Endothelial cell of umbilical vein (primary cell): ENCODE measurements around the gene ADAM8. TPM values are rescaled to one million over a fixed set of nuclear protein-coding genes. Genes with fewer than 3 reads are reported as not detected.

ENCODE experiments used
- BruUV-seq: library from RNA; stranded (reverse); fragments of 400-500 nt; replicated peaks from 2 replicates; lab custom pipeline; 2021; lab: Mats Ljungman, UMichigan
- CTCF ChIA-PET: fragments of 300-600, 350-600 bp; sonication (Branson Sonifier 250); formaldehyde crosslinking; loops from one replicate; lab custom pipeline; 2021; ENCODE audit warnings: antibody characterized with exemption, inconsistent platforms; lab: Charles Lee
- POLR2A ChIA-PET: fragments of 300-600, 350-600 bp; sonication (Branson Sonifier 250); formaldehyde crosslinking; loops from one replicate; lab custom pipeline; 2021; ENCODE audit warnings: antibody characterized with exemption, inconsistent platforms; lab: Charles Lee
- DNase-seq: peaks from one replicate; pipeline ENCODE4 v3.0.0-alpha.2; 2011; ENCODE audit warnings: low read depth, low spot score
- FAIRE-seq: peaks from 2 replicates; lab custom pipeline; 2011; peaks lifted over from hg19 to GRCh38; lab: Jason Lieb, UNC
- H2AFZ ChIP-seq: 2 replicates; pipeline ENCODE4 v1.6.0; 2012; ENCODE audit warnings: low read depth, low read length, control low read depth, inconsistent platforms
- H3K27ac ChIP-seq: 2 replicates; pipeline ENCODE4 v1.5.1; 2011; ENCODE audit warnings: low read depth, mild to moderate bottlenecking, control low read depth, low read length, moderate library complexity; ENCODE audit not compliant: insufficient read depth
- H3K27me3 ChIP-seq, 2 experiments: 2 replicates each; pipeline versions ENCODE4 v1.6.0 to v1.6.1; 2011; ENCODE audit warnings: low read length in 2 of 2, mixed read lengths in 1 of 2; ENCODE audit not compliant: control insufficient read depth in 2 of 2, insufficient read depth in 2 of 2
- H3K36me3 ChIP-seq, 2 experiments: 2 replicates in 1 of 2; 3 replicates in 1 of 2; pipeline ENCODE4 v1.5.1; 2011; ENCODE audit warnings: low read length in 2 of 2, mild to moderate bottlenecking in 1 of 2, moderate library complexity in 1 of 2; ENCODE audit not compliant: control insufficient read depth in 2 of 2, insufficient read depth in 2 of 2; ENCODE audit errors: extremely low read depth in 1 of 2
- H3K4me1 ChIP-seq: 3 replicates; pipeline ENCODE4 v1.5.1; 2011; ENCODE audit warnings: mild to moderate bottlenecking, low read length; ENCODE audit not compliant: control insufficient read depth, insufficient read depth; ENCODE audit errors: extremely low read depth
- H3K4me2 ChIP-seq: 2 replicates; pipeline ENCODE4 v1.6.1; 2011; ENCODE audit warnings: low read length, control low read depth, mixed read lengths; ENCODE audit not compliant: insufficient read depth
- H3K4me3 ChIP-seq, 3 experiments: fragments of 200-600 bp in 1 of 3; sonication (generic), shearing (Covaris generic) in 1 of 3; replicated peaks in 1 of 3; 2 replicates each; pipeline ENCODE4 v1.5.1; 2011 to 2016; ENCODE audit warnings: control low read depth in 3 of 3, low read length in 3 of 3, mild to moderate bottlenecking in 2 of 3, inconsistent platforms in 1 of 3, low read depth in 1 of 3, moderate library complexity in 1 of 3; ENCODE audit not compliant: insufficient read depth in 1 of 3
- H3K79me2 ChIP-seq: 2 replicates; pipeline ENCODE4 v1.6.0; 2012; ENCODE audit warnings: low read length, inconsistent platforms; ENCODE audit not compliant: control insufficient read depth, insufficient read depth
- H3K9ac ChIP-seq: replicated peaks from 2 replicates; pipeline ENCODE3; 2011; ENCODE audit warnings: low read length, control low read depth; ENCODE audit not compliant: insufficient read depth; ENCODE audit errors: extremely low read depth
- H3K9me1 ChIP-seq: replicated peaks from 3 replicates; pipeline ENCODE4 v1.6.0; 2011; ENCODE audit warnings: mild to moderate bottlenecking, low read length; ENCODE audit not compliant: control insufficient read depth, insufficient read depth; ENCODE audit errors: extremely low read depth
- H3K9me3 ChIP-seq: replicated peaks from 2 replicates; pipeline ENCODE4 v1.5.1; 2012; ENCODE audit warnings: low read length, inconsistent platforms; ENCODE audit not compliant: control insufficient read depth, insufficient read depth
- H4K20me1 ChIP-seq: replicated peaks from 2 replicates; pipeline ENCODE3; 2011; ENCODE audit warnings: mild to moderate bottlenecking, low read length; ENCODE audit not compliant: control insufficient read depth, insufficient read depth; ENCODE audit errors: extremely low read depth
- EZH2 ChIP-seq: IDR thresholded peaks from 2 replicates; pipeline ENCODE4 v1.6.1; 2012; ENCODE audit warnings: borderline replicate concordance, low read depth, mild to moderate bottlenecking, moderate library complexity, low read length, inconsistent platforms; ENCODE audit not compliant: severe bottlenecking
- GATA2 ChIP-seq: IDR thresholded peaks from 2 replicates; pipeline ENCODE4 v1.7.0; 2011; ENCODE audit warnings: low read depth, mild to moderate bottlenecking, moderate library complexity, mixed read lengths, low read length; ENCODE audit not compliant: insufficient read length, insufficient read depth
- MYC ChIP-seq: IDR thresholded peaks from one replicate; pipeline ENCODE4 v1.6.1; 2011; ENCODE audit warnings: mild to moderate bottlenecking, low read depth, low read length
- POLR2A ChIP-seq: IDR thresholded peaks from 2 replicates; pipeline ENCODE4 v1.6.1; 2012; ENCODE audit warnings: low read depth, mild to moderate bottlenecking, control low read depth, low read length
- POLR2AphosphoS5 ChIP-seq: IDR thresholded peaks from 2 replicates; pipeline ENCODE4 v1.6.1; 2012; ENCODE audit warnings: low read depth, mild to moderate bottlenecking, control low read depth, low read length, moderate library complexity; ENCODE audit not compliant: insufficient read depth
- dilution Hi-C: fragments of 300-500 bp; cut with MboI; formaldehyde crosslinking; loops from one replicate; pipeline ENCODE4 v1.15.0; 2019; ENCODE audit warnings: low sequenced_read_pairs; ENCODE audit not compliant: extremely low pct_ligation_motif_present
- intact Hi-C: fragments of 100-400 bp; cut with micrococcal nuclease; formaldehyde crosslinking; loops from one replicate; pipeline ENCODE4 v1.10.0; 2022
- polyA plus RNA-seq, 4 experiments: library from polyadenylated mRNA; depleted of rRNA in 3 of 4; stranded (reverse) in 3 of 4; unstranded in 1 of 4; fragments of >200 nt; gene quantifications; 2 replicates each; pipeline versions ENCODE4 v1.2.1 to v1.2.3, GENCODE V29; 2011 to 2012; ENCODE audit warnings: missing spikeins in 1 of 4
- total RNA-seq: library from RNA; stranded (reverse); gene quantifications from 2 replicates; pipeline ENCODE4 v1.2.3, GENCODE V29; 2021
- TF ChIP-seq, protein P1 (sequence below), 2 donors: IDR thresholded peaks; 1 replicate in 1 of 2; 2 replicates in 1 of 2; pipeline ENCODE4 v1.5.1; 2011; ENCODE audit warnings: low read length in 2 of 2, mild to moderate bottlenecking in 2 of 2, moderate library complexity in 2 of 2, control low read depth in 1 of 2, inconsistent platforms in 1 of 2, low read depth in 1 of 2; ENCODE audit not compliant: insufficient read depth in 1 of 2; ENCODE audit errors: extremely low read depth in 1 of 2
- TF ChIP-seq, protein P2 (sequence below): IDR thresholded peaks from 2 replicates; pipeline ENCODE4 v1.6.1; 2011; ENCODE audit not compliant: insufficient read depth, insufficient read length

Gene ADAM8
- total and polyA plus RNA-seq, 2 donors (not counting 3 experiments of a cell fraction or from before 2014, with no cell fraction given): 0.51 to 0.55 TPM

GRCh38 chr10:133258066-133258817 is 18.4 kb downstream of the ADAM8 start:
- intact Hi-C loops: no loop called here

GRCh38 chr10:133257489-133258065 is 19.1 kb downstream of the ADAM8 start:
- Histone ChIP-seq H3K4me1 (peaks cover 26% of the 10 kb centered on the region), H2AFZ (peak overlapping the region; percentile 69), H3K79me2 (no peaks in the 10 kb centered on the region), H4K20me1 (no peaks in the 10 kb centered on the region), H3K4me2 (no peak overlapping the region), H3K4me3 (no peak overlapping the region), H3K27ac (no peak overlapping the region), H3K27me3 (no peaks in the 10 kb centered on the region), H3K9me1 (no peaks in the 10 kb centered on the region), H3K9me3 (no peaks in the 10 kb centered on the region), H3K9ac (no peak overlapping the region), H3K36me3 (no peaks in the 10 kb centered on the region)
- TF ChIP-seq, protein P1, sequence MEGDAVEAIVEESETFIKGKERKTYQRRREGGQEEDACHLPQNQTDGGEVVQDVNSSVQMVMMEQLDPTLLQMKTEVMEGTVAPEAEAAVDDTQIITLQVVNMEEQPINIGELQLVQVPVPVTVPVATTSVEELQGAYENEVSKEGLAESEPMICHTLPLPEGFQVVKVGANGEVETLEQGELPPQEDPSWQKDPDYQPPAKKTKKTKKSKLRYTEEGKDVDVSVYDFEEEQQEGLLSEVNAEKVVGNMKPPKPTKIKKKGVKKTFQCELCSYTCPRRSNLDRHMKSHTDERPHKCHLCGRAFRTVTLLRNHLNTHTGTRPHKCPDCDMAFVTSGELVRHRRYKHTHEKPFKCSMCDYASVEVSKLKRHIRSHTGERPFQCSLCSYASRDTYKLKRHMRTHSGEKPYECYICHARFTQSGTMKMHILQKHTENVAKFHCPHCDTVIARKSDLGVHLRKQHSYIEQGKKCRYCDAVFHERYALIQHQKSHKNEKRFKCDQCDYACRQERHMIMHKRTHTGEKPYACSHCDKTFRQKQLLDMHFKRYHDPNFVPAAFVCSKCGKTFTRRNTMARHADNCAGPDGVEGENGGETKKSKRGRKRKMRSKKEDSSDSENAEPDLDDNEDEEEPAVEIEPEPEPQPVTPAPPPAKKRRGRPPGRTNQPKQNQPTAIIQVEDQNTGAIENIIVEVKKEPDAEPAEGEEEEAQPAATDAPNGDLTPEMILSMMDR (IDR thresholded peaks at IDR 0.05; ENCODE audit: extremely low read depth in 1 of 2, insufficient read depth in 1 of 2, low read depth in 1 of 2, low read length in 2 of 2): peak; percentile 24 to 33
- no peak for TF ChIP-seq MYC
- no peak for TF ChIP-seq POLR2AphosphoS5
- TF ChIP-seq, protein P2, sequence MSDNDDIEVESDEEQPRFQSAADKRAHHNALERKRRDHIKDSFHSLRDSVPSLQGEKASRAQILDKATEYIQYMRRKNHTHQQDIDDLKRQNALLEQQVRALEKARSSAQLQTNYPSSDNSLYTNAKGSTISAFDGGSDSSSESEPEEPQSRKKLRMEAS: no peak
- no peak for TF ChIP-seq EZH2
- TF ChIP-seq GATA2: no peak
- TF ChIP-seq POLR2A: no peak
- no TSS peak for BruUV-seq
- FAIRE-seq (peak; percentile 80), DNase-seq (peak; percentile 29)
- ChIA-PET POLR2A (no interaction called here), CTCF (interaction anchor here (0.7 to 2.4 kb wide), 10 partner anchors 8 to 717 kb away, joined by 3 to 10 read pairs (median 4); no protein-coding TSS in a partner anchor)
- intact Hi-C loops: no loop called here
- dilution Hi-C loops: no loop called here

More at GRCh38 chr10:133258066-133258817, 18.4 kb downstream of the ADAM8 start:
- no peak for FAIRE-seq
- no peaks in the 10 kb centered on the region for H3K9me3 ChIP-seq
- no peaks in the 10 kb centered on the region for H3K9me1 ChIP-seq
- dilution Hi-C loops: no loop called here
- BruUV-seq: no TSS peak
- H3K27me3 ChIP-seq: peaks cover 0 to 2% of the 10 kb centered on the region in 2 experiments
- no peak for DNase-seq
- TF ChIP-seq, protein P2: no peak
- no peak overlapping the region for H3K4me3 ChIP-seq
- H3K4me1 ChIP-seq: peaks cover 26% of the 10 kb centered on the region
- ChIA-PET CTCF (interaction anchor here (0.8 to 2.4 kb wide), 7 partner anchors 8 to 72 kb away, joined by 3 to 10 read pairs (median 6); no protein-coding TSS in a partner anchor), POLR2A (no interaction called here)
- H3K27ac ChIP-seq: no peak overlapping the region
- H2AFZ ChIP-seq: peak overlapping the region; percentile 69
- no peaks in the 10 kb centered on the region for H3K79me2 ChIP-seq
- no peaks in the 10 kb centered on the region for H4K20me1 ChIP-seq
- no peaks in the 10 kb centered on the region for H3K36me3 ChIP-seq
- H3K4me2 ChIP-seq: no peak overlapping the region
- no peak overlapping the region for H3K9ac ChIP-seq
